ENCODE data around the gene MORN2.

DNA sequence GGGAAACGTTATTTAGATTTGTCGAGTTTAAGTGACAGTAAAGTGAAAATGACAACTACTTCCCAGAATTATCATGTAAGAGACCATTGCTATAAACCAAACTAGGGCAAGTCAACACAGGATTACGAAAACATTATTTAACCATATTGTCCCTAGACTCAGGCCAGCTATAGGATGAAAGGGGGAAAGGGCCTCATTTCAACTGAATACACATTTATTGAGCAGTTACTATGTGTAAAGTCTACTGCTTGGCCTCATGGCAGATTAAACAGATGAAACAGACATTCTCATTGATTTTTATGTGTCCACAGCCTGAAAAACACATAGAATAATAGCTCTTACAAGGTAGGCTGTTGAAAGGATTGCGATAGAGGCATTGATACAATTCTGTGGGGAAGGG, 46.6 kb downstream of the MORN2 start:
- TF ChIP-seq, protein P1, sequence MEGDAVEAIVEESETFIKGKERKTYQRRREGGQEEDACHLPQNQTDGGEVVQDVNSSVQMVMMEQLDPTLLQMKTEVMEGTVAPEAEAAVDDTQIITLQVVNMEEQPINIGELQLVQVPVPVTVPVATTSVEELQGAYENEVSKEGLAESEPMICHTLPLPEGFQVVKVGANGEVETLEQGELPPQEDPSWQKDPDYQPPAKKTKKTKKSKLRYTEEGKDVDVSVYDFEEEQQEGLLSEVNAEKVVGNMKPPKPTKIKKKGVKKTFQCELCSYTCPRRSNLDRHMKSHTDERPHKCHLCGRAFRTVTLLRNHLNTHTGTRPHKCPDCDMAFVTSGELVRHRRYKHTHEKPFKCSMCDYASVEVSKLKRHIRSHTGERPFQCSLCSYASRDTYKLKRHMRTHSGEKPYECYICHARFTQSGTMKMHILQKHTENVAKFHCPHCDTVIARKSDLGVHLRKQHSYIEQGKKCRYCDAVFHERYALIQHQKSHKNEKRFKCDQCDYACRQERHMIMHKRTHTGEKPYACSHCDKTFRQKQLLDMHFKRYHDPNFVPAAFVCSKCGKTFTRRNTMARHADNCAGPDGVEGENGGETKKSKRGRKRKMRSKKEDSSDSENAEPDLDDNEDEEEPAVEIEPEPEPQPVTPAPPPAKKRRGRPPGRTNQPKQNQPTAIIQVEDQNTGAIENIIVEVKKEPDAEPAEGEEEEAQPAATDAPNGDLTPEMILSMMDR (conservative IDR thresholded peaks at IDR 0.05 in 1 of 2, IDR thresholded peaks at IDR 0.05 in 1 of 2; ENCODE audit: low read depth in 1 of 2, low read length in 2 of 2), result no peak
- TF ChIP-seq EZH2 (IDR thresholded peaks at IDR 0.05; ENCODE audit: low read length, missing control alignments), result no peak

All from fibroblast of lung (primary cell).